Mesothelial cell of epicardium (in vitro differentiated cells): ENCODE results near the gene TTBK2. TPM values are rescaled to one million over a fixed set of nuclear protein-coding genes. Genes with fewer than 3 reads are reported as not detected.

ENCODE experiments used
- DNase-seq, 2 experiments: peaks; one replicate each; pipeline ENCODE4 v3.0.0; 2021; ENCODE audit warnings: low spot score in 2 of 2; ENCODE audit not compliant: unreplicated experiment in 2 of 2
- H3K27ac Mint-ChIP-seq: 2 replicates; pipeline ENCODE4 v1.8.0; 2021; ENCODE audit warnings: mixed read lengths
- H3K27me3 Mint-ChIP-seq: 2 replicates; pipeline ENCODE4 v1.8.0; 2021; ENCODE audit warnings: low read depth, mixed read lengths
- H3K36me3 Mint-ChIP-seq: 2 replicates; pipeline ENCODE4 v1.8.0; 2021; ENCODE audit warnings: mixed read lengths
- H3K4me1 Mint-ChIP-seq: 2 replicates; pipeline ENCODE4 v1.8.0; 2021; ENCODE audit warnings: mixed read lengths
- H3K4me3 Mint-ChIP-seq: 2 replicates; pipeline ENCODE4 v1.8.0; 2021; ENCODE audit warnings: mild to moderate bottlenecking, moderate library complexity, mixed read lengths
- H3K9me3 Mint-ChIP-seq: 2 replicates; pipeline ENCODE4 v1.8.0; 2021; ENCODE audit warnings: mixed read lengths
- CTCF ChIP-seq: fragments of 200-600 bp; sonication (generic); IDR thresholded peaks from one replicate; pipeline ENCODE4 v1.5.0; 2021; ENCODE audit warnings: antibody characterized with exemption; ENCODE audit not compliant: unreplicated experiment
- total RNA-seq: library from RNA; stranded (reverse); gene quantifications from 3 replicates; pipeline ENCODE4 v1.2.1, GENCODE V29; 2021

TTBK2 gene
- total RNA-seq, 1 donor from 2014 or later, result 21.1 TPM

GRCh38 chr15:42915654-42916315 lies 4.8 kb downstream of the TTBK2 start:
- no peaks in the 10 kb centered on the region for H3K27me3 Mint-ChIP-seq
- H3K9me3 Mint-ChIP-seq, result no peaks in the 10 kb centered on the region
- DNase-seq, result no peak
- no peak for TF ChIP-seq CTCF
- H3K4me3 Mint-ChIP-seq, result no peak overlapping the region
- no peaks in the 10 kb centered on the region for H3K36me3 Mint-ChIP-seq
- H3K27ac Mint-ChIP-seq, result no peak overlapping the region
- H3K4me1 Mint-ChIP-seq, result peaks cover 14% of the 10 kb centered on the region

- no peak for TF ChIP-seq CTCF
- no peak for DNase-seq
- Mint-ChIP-seq H3K9me3 (no peaks in the 10 kb centered on the region), H3K36me3 (no peaks in the 10 kb centered on the region), H3K4me1 (peaks cover 11% of the 10 kb centered on the region), H3K27ac (no peak overlapping the region), H3K4me3 (no peak overlapping the region), H3K27me3 (no peaks in the 10 kb centered on the region)
Measured at GRCh38 chr15:42914728-42915497, 5.7 kb downstream of the TTBK2 start.

GRCh38 chr15:42911058-42911592 lies 9.5 kb downstream of the TTBK2 start:
- Mint-ChIP-seq H3K27me3 (no peaks in the 10 kb centered on the region), H3K36me3 (no peaks in the 10 kb centered on the region), H3K27ac (no peak overlapping the region), H3K4me3 (no peak overlapping the region), H3K4me1 (no peaks in the 10 kb centered on the region), H3K9me3 (no peaks in the 10 kb centered on the region)
- TF ChIP-seq CTCF, result no peak
- no peak for DNase-seq

GRCh38 chr15:42908538-42908937 lies 12.0 kb downstream of the TTBK2 start:
- no peaks in the 10 kb centered on the region for H3K9me3 Mint-ChIP-seq
- H3K27me3 Mint-ChIP-seq, result no peaks in the 10 kb centered on the region
- no peak overlapping the region for H3K27ac Mint-ChIP-seq

More at GRCh38 chr15:42908538-42908937, 12.0 kb downstream of the TTBK2 start:
- H3K4me3 Mint-ChIP-seq, result no peak overlapping the region
- TF ChIP-seq CTCF, result no peak
- H3K36me3 Mint-ChIP-seq, result no peaks in the 10 kb centered on the region
- DNase-seq, result no peak
- no peaks in the 10 kb centered on the region for H3K4me1 Mint-ChIP-seq
